Gastrocnemius medialis (tissue), 4 donors: ENCODE measurements around the gene HTR7. TPM values are rescaled to one million over a fixed set of nuclear protein-coding genes. Genes with fewer than 3 reads are reported as not detected.
"Not testable (repeated sequence)": the region's sequence is repeated elsewhere in the genome, so short reads cannot be mapped to it uniquely, and the experiment has no call there.

Experiments used
- ATAC-seq, 2 donors: fragments of 150-250 bp; one replicate each; pipeline ENCODE4 v1.9.1; 2016
- DNase-seq, 2 donors: peaks; one replicate each; pipeline ENCODE4 v3.0.0-alpha.2; 2019
- H3K27ac ChIP-seq, 4 donors: fragments of 200-600 bp; sonication (generic); 1 replicate in 1 of 4; 2 replicates in 3 of 4; pipeline ENCODE4 v1.5.1; 2016 to 2018; ENCODE audit warnings: mild to moderate bottlenecking in 2 of 4, moderate library complexity in 1 of 4
- H3K27me3 ChIP-seq, 3 donors: fragments of 200-600 bp; sonication (generic) in 2 of 3; 1 replicate in 1 of 3; 2 replicates in 2 of 3; pipeline versions ENCODE4 v1.5.1 to v1.6.0; 2016 to 2019; ENCODE audit warnings: mild to moderate bottlenecking in 1 of 3, moderate library complexity in 1 of 3
- H3K36me3 ChIP-seq, 2 donors: fragments of 200-600 bp; sonication (generic) in 1 of 2; one replicate each; pipeline ENCODE4 v1.5.1; 2017 to 2018
- H3K4me1 ChIP-seq, 2 donors: fragments of 200-600 bp; sonication (generic) in 1 of 2; one replicate each; pipeline ENCODE4 v1.5.1; 2016 to 2017; ENCODE audit warnings: mild to moderate bottlenecking in 2 of 2
- H3K4me3 ChIP-seq, 4 donors: fragments of 200-600 bp; sonication (generic) in 3 of 4; 1 replicate in 1 of 4; 2 replicates in 3 of 4; pipeline ENCODE4 v1.5.1; 2016 to 2019; ENCODE audit warnings: mild to moderate bottlenecking in 2 of 4
- H3K9me3 ChIP-seq, 3 donors: fragments of 200-600 bp; sonication (generic) in 2 of 3; 1 replicate in 1 of 3; 2 replicates in 2 of 3; pipeline ENCODE4 v1.5.1; 2016 to 2019
- POLR2A ChIP-seq, 2 donors: fragments of 450-650 bp; IDR thresholded peaks; one replicate each; pipeline ENCODE4 v1.6.1; 2017; ENCODE audit warnings: antibody characterized with exemption in 2 of 2, mild to moderate bottlenecking in 2 of 2, moderate library complexity in 2 of 2
- in situ Hi-C, 4 donors: fragments of 200-750 bp; cut with MboI; loops; one replicate each; pipeline versions ENCODE4 v1.15.0 to v1.8.0; 2017; ENCODE audit warnings: low sequenced_read_pairs in 4 of 4
- intact Hi-C: fragments of 100-400 bp; cut with DNase I; formaldehyde crosslinking; loops from one replicate; pipeline ENCODE4 v1.15.1; 2023; ENCODE audit warnings: low total_unique reads
- total RNA-seq, 4 donors: library from RNA; depleted of rRNA; stranded (reverse); fragments of >200 nt; gene quantifications; one replicate each; pipeline versions ENCODE4 v1.1.0 to v1.2.3, GENCODE V29; 2016
- TF ChIP-seq, protein P1 (sequence below), 5 experiments: fragments of 450-650 bp in 3 of 5; fragments of 200-600 bp in 2 of 5; sonication (generic) in 2 of 5; IDR thresholded peaks in 4 of 5; conservative IDR thresholded peaks in 1 of 5; 1 replicate in 4 of 5; 2 replicates in 1 of 5; pipeline ENCODE4 v1.5.1; 2016 to 2019; ENCODE audit warnings: antibody characterized with exemption in 5 of 5, mild to moderate bottlenecking in 3 of 5, moderate library complexity in 3 of 5

The HTR7 gene
- total RNA-seq, 4 donors from 2014 or later, result 0.61 to 1.2 (median 0.85) TPM; not detected in 1

DNA sequence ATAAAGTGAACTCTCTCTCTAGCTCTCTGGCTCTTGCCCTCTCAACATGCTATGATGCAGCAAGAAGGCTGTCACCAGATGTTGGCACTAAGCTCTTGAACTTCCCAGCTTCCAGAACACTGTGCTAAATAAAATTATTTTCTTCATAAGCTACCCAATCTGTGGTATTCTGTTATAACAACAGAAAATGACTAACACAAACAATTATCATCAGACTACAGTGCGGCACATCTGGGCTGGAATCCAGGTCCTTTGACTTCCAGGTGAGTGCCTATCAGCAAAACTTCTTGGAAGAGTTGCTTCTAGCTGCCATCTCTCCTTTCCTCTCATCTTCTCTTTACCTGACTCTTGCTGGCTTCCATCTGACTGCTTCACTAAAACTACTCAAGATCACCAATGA is 20.4 kb downstream of the HTR7 start:
- intact Hi-C loops (no loop called here), in situ Hi-C loops (no loop called here)
- H3K27me3 ChIP-seq, result no peaks in the 10 kb centered on the region
- ATAC-seq, result no peak
- TF ChIP-seq, protein P1, sequence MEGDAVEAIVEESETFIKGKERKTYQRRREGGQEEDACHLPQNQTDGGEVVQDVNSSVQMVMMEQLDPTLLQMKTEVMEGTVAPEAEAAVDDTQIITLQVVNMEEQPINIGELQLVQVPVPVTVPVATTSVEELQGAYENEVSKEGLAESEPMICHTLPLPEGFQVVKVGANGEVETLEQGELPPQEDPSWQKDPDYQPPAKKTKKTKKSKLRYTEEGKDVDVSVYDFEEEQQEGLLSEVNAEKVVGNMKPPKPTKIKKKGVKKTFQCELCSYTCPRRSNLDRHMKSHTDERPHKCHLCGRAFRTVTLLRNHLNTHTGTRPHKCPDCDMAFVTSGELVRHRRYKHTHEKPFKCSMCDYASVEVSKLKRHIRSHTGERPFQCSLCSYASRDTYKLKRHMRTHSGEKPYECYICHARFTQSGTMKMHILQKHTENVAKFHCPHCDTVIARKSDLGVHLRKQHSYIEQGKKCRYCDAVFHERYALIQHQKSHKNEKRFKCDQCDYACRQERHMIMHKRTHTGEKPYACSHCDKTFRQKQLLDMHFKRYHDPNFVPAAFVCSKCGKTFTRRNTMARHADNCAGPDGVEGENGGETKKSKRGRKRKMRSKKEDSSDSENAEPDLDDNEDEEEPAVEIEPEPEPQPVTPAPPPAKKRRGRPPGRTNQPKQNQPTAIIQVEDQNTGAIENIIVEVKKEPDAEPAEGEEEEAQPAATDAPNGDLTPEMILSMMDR (IDR thresholded peaks at IDR 0.05 in 4 of 5, conservative IDR thresholded peaks at IDR 0.05 in 1 of 5), result no peak
- no peak for TF ChIP-seq POLR2A (IDR thresholded peaks at IDR 0.05)
- H3K9me3 ChIP-seq, result no peaks in the 10 kb centered on the region
- no peak for DNase-seq
- no peak overlapping the region for H3K4me3 ChIP-seq
- H3K36me3 ChIP-seq, result no peaks in the 10 kb centered on the region
- no peak overlapping the region for H3K27ac ChIP-seq
- no peaks in the 10 kb centered on the region for H3K4me1 ChIP-seq

DNA sequence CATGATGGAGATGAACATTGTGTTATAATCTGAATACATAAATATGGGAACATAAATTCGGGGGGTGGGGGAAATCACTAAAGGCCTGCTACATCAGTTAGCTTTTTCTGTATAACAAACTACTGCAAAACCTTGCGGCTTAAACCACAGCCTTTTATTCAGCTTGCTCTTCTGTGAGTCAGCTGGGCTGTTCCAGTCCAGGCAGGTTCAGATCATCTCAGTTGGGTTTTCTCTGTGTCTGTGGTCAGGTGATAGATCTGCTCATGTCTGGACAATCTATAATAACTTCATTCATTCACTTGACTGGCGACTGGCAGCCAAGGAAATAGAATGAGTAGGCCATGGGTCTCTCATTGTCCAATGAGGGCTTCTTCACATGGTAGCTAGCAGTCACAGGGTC is 23.5 kb downstream of the HTR7 start:
- TF ChIP-seq, protein P1 (IDR thresholded peaks at IDR 0.05 in 4 of 5, conservative IDR thresholded peaks at IDR 0.05 in 1 of 5), result no peak
- TF ChIP-seq POLR2A (IDR thresholded peaks at IDR 0.05), result no peak
- in situ Hi-C loops, result no loop called here
- Histone ChIP-seq H3K4me3 (no peak overlapping the region), H3K4me1 (no peaks in the 10 kb centered on the region), H3K27ac (no peak overlapping the region), H3K27me3 (no peaks in the 10 kb centered on the region), H3K9me3 (no peaks in the 10 kb centered on the region), H3K36me3 (no peaks in the 10 kb centered on the region)
- ATAC-seq (no peak), DNase-seq (no peak)
- intact Hi-C loops, result no loop called here

DNA sequence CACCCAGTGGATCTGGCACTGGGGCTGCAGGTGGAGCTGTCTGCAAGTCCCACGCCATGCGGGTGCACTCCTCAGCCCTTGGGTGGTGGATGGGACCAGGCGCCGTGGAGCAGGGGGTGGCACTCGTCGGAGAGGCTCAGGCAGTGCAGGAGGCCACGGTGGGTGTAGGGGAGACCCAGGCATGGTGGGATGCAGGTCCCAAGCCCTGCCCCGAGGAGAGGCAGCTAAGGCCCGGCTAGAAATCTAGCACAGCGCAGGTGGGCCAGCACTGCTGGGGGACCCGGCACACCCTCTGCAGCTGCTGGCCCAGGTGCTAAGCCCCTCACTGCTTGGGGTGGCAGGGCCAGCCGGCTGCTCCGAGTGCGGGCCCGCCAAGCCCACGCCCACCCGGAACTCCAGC is 25.7 kb downstream of the HTR7 start:
- ATAC-seq (no peak), DNase-seq (no peak)
- H3K4me1 ChIP-seq, result no peaks in the 10 kb centered on the region
- TF ChIP-seq, protein P1 (IDR thresholded peaks at IDR 0.05 in 4 of 5, conservative IDR thresholded peaks at IDR 0.05 in 1 of 5), result no peak
- TF ChIP-seq POLR2A (IDR thresholded peaks at IDR 0.05), result no peak
- peaks cover 0 to 4% (median 0%) of the 10 kb centered on the region in 3 donors for H3K9me3 ChIP-seq
- no peaks in the 10 kb centered on the region for H3K27me3 ChIP-seq
- H3K4me3 ChIP-seq, result no peak overlapping the region
- intact Hi-C loops (no loop called here), in situ Hi-C loops (no loop called here)
- H3K27ac ChIP-seq, result no peak overlapping the region
- H3K36me3 ChIP-seq, result no peaks in the 10 kb centered on the region

DNA sequence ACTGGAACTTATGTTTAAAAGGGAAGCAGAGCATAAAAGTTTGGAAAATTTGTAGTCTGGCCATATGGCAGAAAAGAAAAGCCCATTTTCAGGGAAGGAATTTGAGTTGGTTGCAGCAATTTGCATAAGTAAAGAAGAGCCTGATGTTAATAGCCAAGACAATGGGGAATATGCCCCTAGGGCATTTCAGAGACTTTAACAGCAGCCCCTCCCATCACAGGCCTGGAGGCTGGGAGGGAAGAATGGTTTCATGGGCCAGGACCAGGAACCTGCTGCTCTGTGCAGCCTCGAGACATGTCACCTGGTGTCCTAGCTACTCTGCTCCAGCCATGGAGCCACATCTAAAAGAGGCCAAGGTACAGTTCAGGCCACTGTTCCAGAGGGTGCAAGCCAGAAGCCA is 35.3 kb downstream of the HTR7 start:
- Histone ChIP-seq H3K27me3 (no peaks in the 10 kb centered on the region), H3K9me3 (peaks cover 0 to 2% (median 0%) of the 10 kb centered on the region in 3 donors), H3K27ac (no peak overlapping the region), H3K4me1 (no peaks in the 10 kb centered on the region), H3K4me3 (no peak overlapping the region), H3K36me3 (no peaks in the 10 kb centered on the region)
- DNase-seq (no peak), ATAC-seq (no peak)
- intact Hi-C loops (no loop called here), in situ Hi-C loops (no loop called here)
- TF ChIP-seq POLR2A (IDR thresholded peaks at IDR 0.05), result no peak
- TF ChIP-seq, protein P1 (IDR thresholded peaks at IDR 0.05 in 4 of 5, conservative IDR thresholded peaks at IDR 0.05 in 1 of 5), result no peak

DNA sequence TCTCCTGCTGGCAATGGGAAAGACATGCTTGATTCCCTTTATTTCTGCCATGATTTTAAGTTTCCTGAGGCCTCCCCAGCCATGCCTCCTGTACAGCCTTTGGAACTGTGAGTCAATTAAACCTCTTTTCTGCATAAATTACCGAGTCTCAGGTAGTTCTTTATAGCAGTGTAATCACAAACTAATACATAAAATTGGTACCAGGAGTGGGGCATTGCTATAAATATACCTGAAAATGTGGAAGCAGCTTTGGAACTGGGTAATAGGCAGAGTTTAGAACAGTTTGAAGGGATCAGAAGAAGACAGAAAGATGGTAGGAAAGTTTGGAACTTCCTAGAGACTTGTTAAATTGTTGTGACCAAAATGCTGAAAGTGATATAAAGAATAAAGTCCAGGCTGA is 36.0 kb downstream of the HTR7 start:
- H3K4me1 ChIP-seq, H3K27me3 ChIP-seq, H3K4me3 ChIP-seq, DNase-seq, H3K36me3 ChIP-seq, intact Hi-C loops, H3K9me3 ChIP-seq, in situ Hi-C loops, ATAC-seq, H3K27ac ChIP-seq: not testable (repeated sequence)
